ENCODE measurements around the gene SUOX. TPM values are rescaled to one million over a fixed set of nuclear protein-coding genes. Genes with fewer than 3 reads are reported as not detected.

SUOX gene
- total and polyA plus RNA-seq, 4 donors, result 17.3 to 39.3 (median 33.0) TPM

- no peak overlapping the region for H3K27ac ChIP-seq (ENCODE audit: low read depth in 1 of 2, low read length in 2 of 2)
- no peaks in the 10 kb centered on the region for H3K27me3 ChIP-seq (ENCODE audit: control insufficient read depth in 4 of 4, insufficient read depth in 4 of 4, low read length in 3 of 4)
- H3K4me1 ChIP-seq (ENCODE audit: control insufficient read depth in 4 of 4, insufficient read depth in 4 of 4, low read length in 3 of 4), result peaks cover 3 to 23% (median 15%) of the 10 kb centered on the region in 4 donors
- no peaks in the 10 kb centered on the region for H3K9me3 ChIP-seq (ENCODE audit: control insufficient read depth in 4 of 4, low read length in 3 of 4)
- no peak for TF ChIP-seq MAX (IDR thresholded peaks at IDR 0.05)
- no peak for TF ChIP-seq RXRA (IDR thresholded peaks at IDR 0.05)
- TF ChIP-seq HNF4G (IDR thresholded peaks at IDR 0.05), result no peak
- TF ChIP-seq EGR1 (IDR thresholded peaks at IDR 0.05; ENCODE audit: low read depth in 2 of 2), result no peak
- TF ChIP-seq RAD21 (IDR thresholded peaks at IDR 0.05), result no peak
- no peak for TF ChIP-seq YY1 (IDR thresholded peaks at IDR 0.05)
- TF ChIP-seq ZBTB33 (IDR thresholded peaks at IDR 0.05), result no peak
- no peak for TF ChIP-seq CTCF (IDR thresholded peaks at IDR 0.05; ENCODE audit: low read depth, low read length, missing input control)
- TF ChIP-seq GABPA (IDR thresholded peaks at IDR 0.05 in 1 of 2, conservative IDR thresholded peaks at IDR 0.05 in 1 of 2), result no peak
- TF ChIP-seq ATF3 (IDR thresholded peaks at IDR 0.05), result no peak
- TF ChIP-seq NR2F2 (IDR thresholded peaks at IDR 0.05), result no peak
- no peak for TF ChIP-seq REST (IDR thresholded peaks at IDR 0.05)
- TF ChIP-seq FOXA1 (IDR thresholded peaks at IDR 0.05), result no peak
- no peak for TF ChIP-seq JUND (IDR thresholded peaks at IDR 0.05)
- no peak for TF ChIP-seq TAF1 (conservative IDR thresholded peaks at IDR 0.05)
- TF ChIP-seq FOXA2 (IDR thresholded peaks at IDR 0.05), result no peak
- 96% methylated on average over 10 of the region's 10 CpGs for WGBS
- no peak for DNase-seq (ENCODE audit: low spot score)
- H3K9ac ChIP-seq (ENCODE audit: low read depth in 1 of 2, low read length in 2 of 2), result no peak overlapping the region
- H3K36me3 ChIP-seq (ENCODE audit: control insufficient read depth in 4 of 4, insufficient read depth in 3 of 4, low read depth in 1 of 4, low read length in 3 of 4), result peaks cover 0 to 15% (median 11%) of the 10 kb centered on the region in 4 donors
- H3K4me3 ChIP-seq (ENCODE audit: low read depth in 1 of 3, low read length in 3 of 3), result no peak overlapping the region
Observed at GRCh38 chr12:56004211-56004610, 7.1 kb downstream of the SUOX start.

All from liver (tissue), 9 donors.